Astrocyte (in vitro differentiated cells and primary cell): ENCODE measurements around the gene PLXNB1. TPM values are rescaled to one million over a fixed set of nuclear protein-coding genes. Genes with fewer than 3 reads are reported as not detected.

ENCODE experiments used
- DNase-seq: peaks from one replicate; pipeline ENCODE4 v3.0.0-alpha.2; 2010; ENCODE audit warnings: low read depth
- FAIRE-seq: peaks from 2 replicates; lab custom pipeline; 2011; peaks lifted over from hg19 to GRCh38; lab: Jason Lieb, UNC
- H2AFZ ChIP-seq: 2 replicates; pipeline ENCODE4 v1.6.0; 2012; ENCODE audit warnings: low read depth, low read length, inconsistent platforms
- H3K27ac ChIP-seq: 2 replicates; pipeline ENCODE4 v1.5.1; 2011; ENCODE audit warnings: low read depth, low read length, inconsistent platforms
- H3K27me3 ChIP-seq: 2 replicates; pipeline ENCODE4 v1.6.0; 2011; ENCODE audit warnings: low read length, inconsistent platforms; ENCODE audit not compliant: insufficient read depth
- H3K36me3 ChIP-seq: 2 replicates; pipeline ENCODE4 v1.5.1; 2011; ENCODE audit warnings: low read length, inconsistent platforms; ENCODE audit not compliant: insufficient read depth
- H3K4me1 ChIP-seq: 2 replicates; pipeline ENCODE4 v1.5.1; 2011; ENCODE audit warnings: low read length, inconsistent platforms; ENCODE audit not compliant: insufficient read depth
- H3K4me2 ChIP-seq: 2 replicates; pipeline ENCODE4 v1.6.0; 2012; ENCODE audit warnings: low read length, inconsistent platforms
- H3K4me3 ChIP-seq: 2 replicates; pipeline ENCODE4 v1.5.1; 2011; ENCODE audit warnings: low read depth, mild to moderate bottlenecking, low read length, inconsistent platforms; ENCODE audit not compliant: insufficient read depth
- H3K79me2 ChIP-seq: 2 replicates; pipeline ENCODE4 v1.6.0; 2012; ENCODE audit warnings: mild to moderate bottlenecking, low read length, inconsistent platforms; ENCODE audit not compliant: insufficient read depth
- H3K9ac ChIP-seq: 2 replicates; pipeline ENCODE4 v1.6.0; 2012; ENCODE audit warnings: mild to moderate bottlenecking, low read length, inconsistent platforms
- H3K9me3 ChIP-seq: 2 replicates; pipeline ENCODE4 v1.5.1; 2012; ENCODE audit warnings: low read depth, mild to moderate bottlenecking, low read length, inconsistent platforms; ENCODE audit not compliant: insufficient read depth
- H4K20me1 ChIP-seq: 2 replicates; pipeline ENCODE4 v1.6.0; 2012; ENCODE audit warnings: low read length, inconsistent platforms; ENCODE audit not compliant: insufficient read depth
- H3K27ac Mint-ChIP-seq: one replicate; pipeline ENCODE4 v1.8.0; 2021; ENCODE audit warnings: mild to moderate bottlenecking, mixed read lengths; ENCODE audit not compliant: unreplicated experiment
- H3K27me3 Mint-ChIP-seq: one replicate; pipeline ENCODE4 v1.8.0; 2021; ENCODE audit warnings: low read depth, mixed read lengths; ENCODE audit not compliant: unreplicated experiment
- H3K36me3 Mint-ChIP-seq: one replicate; pipeline ENCODE4 v1.8.0; 2021; ENCODE audit warnings: low read depth, mixed read lengths; ENCODE audit not compliant: unreplicated experiment
- H3K4me1 Mint-ChIP-seq: one replicate; pipeline ENCODE4 v1.8.0; 2021; ENCODE audit warnings: low read depth, mixed read lengths; ENCODE audit not compliant: unreplicated experiment
- H3K4me3 Mint-ChIP-seq: one replicate; pipeline ENCODE4 v1.8.0; 2021; ENCODE audit warnings: mild to moderate bottlenecking, moderate library complexity, mixed read lengths; ENCODE audit not compliant: unreplicated experiment
- H3K9me3 Mint-ChIP-seq: one replicate; pipeline ENCODE4 v1.8.0; 2021; ENCODE audit warnings: mild to moderate bottlenecking, mixed read lengths; ENCODE audit not compliant: unreplicated experiment
- CTCF ChIP-seq: IDR thresholded peaks from 2 replicates; pipeline ENCODE4 v1.5.1; 2011; ENCODE audit warnings: low read depth, mild to moderate bottlenecking, inconsistent platforms, low read length, moderate library complexity; ENCODE audit not compliant: insufficient read depth
- EZH2 ChIP-seq: IDR thresholded peaks from 2 replicates; pipeline ENCODE4 v1.6.1; 2012; ENCODE audit warnings: mild to moderate bottlenecking, low read length, inconsistent platforms; ENCODE audit not compliant: insufficient read depth
- total RNA-seq: library from RNA; stranded (reverse); gene quantifications from 2 replicates; pipeline ENCODE4 v1.2.1, GENCODE V29; 2021

The PLXNB1 gene
- total RNA-seq, 1 donor from 2014 or later: 59.2 TPM

- Histone ChIP-seq H4K20me1 (peaks cover 22% of the 10 kb centered on the region), H3K9me3 (no peaks in the 10 kb centered on the region), H3K4me1 (peaks cover 26% of the 10 kb centered on the region), H3K36me3 (peaks cover 22% of the 10 kb centered on the region), H3K4me3 (peak overlapping the region; percentile 84), H3K27ac (no peak overlapping the region), H3K4me2 (peak overlapping the region; percentile 97), H3K9ac (peak overlapping the region; percentile 90), H2AFZ (no peak overlapping the region), H3K79me2 (peaks cover 52% of the 10 kb centered on the region), H3K27me3 (no peaks in the 10 kb centered on the region)
- DNase-seq: no peak
- H3K36me3 Mint-ChIP-seq: peaks cover 8% of the 10 kb centered on the region
- peaks cover 26% of the 10 kb centered on the region for H3K4me1 Mint-ChIP-seq
- no peaks in the 10 kb centered on the region for H3K27me3 Mint-ChIP-seq
- H3K27ac Mint-ChIP-seq: peak overlapping the region; percentile 5
- H3K4me3 Mint-ChIP-seq: peak overlapping the region; percentile 89
- no peaks in the 10 kb centered on the region for H3K9me3 Mint-ChIP-seq
- FAIRE-seq: no peak
- TF ChIP-seq CTCF (no peak), EZH2 (no peak)
Measured at GRCh38 chr3:48445277-48445882, 15.5 kb upstream of the PLXNB1 start.

DNA sequence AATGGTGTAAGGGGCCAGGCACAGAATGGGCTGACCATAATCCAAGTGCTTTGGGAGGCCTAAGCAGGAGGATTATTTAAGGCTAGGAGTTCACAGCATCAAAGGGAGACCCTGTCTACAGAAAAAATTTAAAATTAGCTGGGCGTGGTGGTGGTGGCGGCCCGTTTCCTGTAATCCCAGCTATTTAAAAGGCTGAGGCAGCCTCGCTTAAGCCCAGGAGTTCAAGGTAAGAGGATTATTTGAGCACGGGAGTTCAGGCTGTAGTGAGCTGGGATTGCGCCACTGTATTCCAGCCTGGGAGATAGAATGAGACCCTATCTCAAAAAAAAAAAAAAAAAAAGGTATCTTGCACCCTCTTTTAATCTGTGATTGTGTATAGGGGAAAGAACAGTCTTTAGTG lies 12.1 kb upstream of the PLXNB1 start:
- Mint-ChIP-seq H3K27me3 (no peaks in the 10 kb centered on the region), H3K4me1 (peaks cover 25% of the 10 kb centered on the region), H3K27ac (peak overlapping the region; percentile 98), H3K9me3 (no peaks in the 10 kb centered on the region), H3K36me3 (peaks cover 9% of the 10 kb centered on the region), H3K4me3 (peak overlapping the region; percentile 100)
- no peak for DNase-seq
- H2AFZ ChIP-seq: no peak overlapping the region
- H3K27ac ChIP-seq: no peak overlapping the region
- H4K20me1 ChIP-seq: peaks cover 22% of the 10 kb centered on the region
- peak overlapping the region; percentile 97 for H3K4me3 ChIP-seq
- TF ChIP-seq EZH2: no peak
- TF ChIP-seq CTCF: no peak
- peaks cover 16% of the 10 kb centered on the region for H3K4me1 ChIP-seq
- H3K9ac ChIP-seq: peak overlapping the region; percentile 86
- peaks cover 22% of the 10 kb centered on the region for H3K36me3 ChIP-seq
- peak overlapping the region; percentile 98 for H3K4me2 ChIP-seq
- peaks cover 43% of the 10 kb centered on the region for H3K79me2 ChIP-seq
- FAIRE-seq: no peak
- no peaks in the 10 kb centered on the region for H3K9me3 ChIP-seq
- H3K27me3 ChIP-seq: no peaks in the 10 kb centered on the region

- Mint-ChIP-seq H3K4me1 (peaks cover 18% of the 10 kb centered on the region), H3K36me3 (peaks cover 9% of the 10 kb centered on the region), H3K27ac (peak overlapping the region; percentile 98), H3K9me3 (no peaks in the 10 kb centered on the region), H3K4me3 (peak overlapping the region; percentile 100), H3K27me3 (no peaks in the 10 kb centered on the region)
- Histone ChIP-seq H2AFZ (peak overlapping the region; percentile 99), H3K9ac (peak overlapping the region; percentile 86), H3K9me3 (no peaks in the 10 kb centered on the region), H3K4me3 (peak overlapping the region; percentile 97), H3K27ac (peak overlapping the region; percentile 77), H3K79me2 (peaks cover 35% of the 10 kb centered on the region), H3K36me3 (peaks cover 22% of the 10 kb centered on the region), H3K4me1 (peaks cover 9% of the 10 kb centered on the region), H3K27me3 (no peaks in the 10 kb centered on the region), H3K4me2 (peak overlapping the region; percentile 98), H4K20me1 (peaks cover 22% of the 10 kb centered on the region)
- FAIRE-seq: no peak
- DNase-seq: no peak
- TF ChIP-seq EZH2 (no peak), CTCF (no peak)
Measured at GRCh38 chr3:48440590-48440958, 10.7 kb upstream of the PLXNB1 start.
